Measurements from ENCODE around the gene CCND2. TPM values are rescaled to one million over a fixed set of nuclear protein-coding genes. Genes with fewer than 3 reads are reported as not detected.
A peak's percentile ranks its signal among the peaks of the same experiment; 100 is the strongest.

CCND2 gene
- total RNA-seq, 5 donors from 2014 or later (not counting 1 experiment from before 2014, with no cell fraction given) = 148 to 218 (median 172) TPM

DNA sequence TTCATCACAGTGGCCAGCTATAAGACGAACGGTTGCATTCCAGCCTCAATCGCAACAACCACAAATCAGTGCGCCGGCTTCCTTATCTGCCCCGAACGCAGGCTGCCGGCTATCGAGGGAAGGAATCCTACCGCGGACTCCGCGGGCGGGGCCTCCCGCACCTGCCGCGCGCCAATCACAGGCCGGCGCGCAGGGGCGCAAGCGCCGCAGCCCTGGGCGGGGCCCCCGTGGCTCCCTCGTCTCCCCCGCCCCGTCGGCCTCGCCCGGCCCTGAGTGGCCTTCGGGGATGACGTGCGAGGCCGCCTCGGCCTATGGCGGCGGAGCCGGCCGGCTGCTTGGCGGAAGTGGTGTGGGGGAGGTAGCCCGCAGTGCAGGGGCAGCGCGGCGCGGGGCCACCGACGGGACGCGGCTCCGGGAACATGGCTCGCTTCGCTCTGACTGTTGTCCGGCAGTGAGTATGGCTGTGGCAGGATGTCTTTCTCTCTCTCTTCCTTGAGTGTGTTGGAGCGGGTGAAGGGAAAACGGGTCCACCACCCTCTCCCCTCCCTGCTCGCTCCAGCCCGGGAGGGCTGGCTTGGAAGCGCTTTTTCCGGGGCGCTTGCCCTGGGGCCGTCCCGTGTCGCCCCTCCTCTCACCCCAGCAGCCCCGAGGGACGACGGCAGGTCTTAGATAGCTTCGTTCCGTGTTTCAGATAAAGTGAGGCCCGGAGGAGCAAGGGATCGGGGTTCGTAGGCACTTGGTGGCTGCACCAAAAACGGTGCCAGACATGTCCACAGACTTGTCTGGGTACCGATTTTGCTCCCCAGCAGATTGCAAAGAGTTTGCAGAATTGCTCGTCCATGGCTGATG is 47.5 kb downstream of the CCND2 start, which contains the start of gene TIGAR:
Gene TIGAR, plus strand, starts transcription at position 361 of the 849 bp plus-strand sequence. Its CDS starts 59 bp downstream, at position 420.
- H3K4me1 ChIP-seq (ENCODE audit: control insufficient read depth in 1 of 2, extremely low read depth in 1 of 2, insufficient read depth in 2 of 2, low read length in 2 of 2) = peaks cover 19 to 22% of the 10 kb centered on the region in 2 experiments
- peak within 1 kb of the TSS; percentile 87 for H3K27ac ChIP-seq (ENCODE audit: low read length)
- ChIA-PET POLR2A (no interaction called here), CTCF (interaction anchor here in 1 of 2 donors (1.0 to 1.8 kb wide), 2 partner anchors 44 kb away, joined by 6 to 8 read pairs; no protein-coding TSS in a partner anchor)
- Mint-ChIP-seq H3K4me1 (peaks cover 41 to 46% (median 44%) of the 10 kb centered on the region in 3 donors), H3K9me3 (no peaks in the 10 kb centered on the region), H3K4me3 (peak within 1 kb of the TSS; percentile 82 to 95 (median 92)), H3K36me3 (peaks cover 3% of the 10 kb centered on the region), H3K27ac (peak within 1 kb of the TSS; percentile 91 to 94), H3K27me3 (no peaks in the 10 kb centered on the region)
- H3K36me3 ChIP-seq (ENCODE audit: control insufficient read depth in 2 of 2, extremely low read depth in 1 of 2, insufficient read depth in 1 of 2, low read length in 1 of 2) = no peaks in the 10 kb centered on the region
- ATAC-seq (replicated peaks in 1 of 4) (peak; percentile 95 to 99 (median 98)), DNase-seq (peak; percentile 79 to 94 (median 85))
- H3K27me3 ChIP-seq (replicated peaks in 1 of 2; ENCODE audit: control insufficient read depth in 2 of 2, extremely low read depth in 1 of 2, insufficient read depth in 2 of 2, low read length in 1 of 2) = no peaks in the 10 kb centered on the region
- 0% methylated on average over 56 of the region's 76 CpGs for WGBS (ENCODE audit: insufficient coverage)
- H3K9me3 ChIP-seq = no peaks in the 10 kb centered on the region
- peak within 1 kb of the TSS; percentile 86 to 99 for H3K4me3 ChIP-seq (ENCODE audit: control insufficient read depth in 1 of 2, extremely low read depth in 1 of 2, low read length in 1 of 2)

DNA sequence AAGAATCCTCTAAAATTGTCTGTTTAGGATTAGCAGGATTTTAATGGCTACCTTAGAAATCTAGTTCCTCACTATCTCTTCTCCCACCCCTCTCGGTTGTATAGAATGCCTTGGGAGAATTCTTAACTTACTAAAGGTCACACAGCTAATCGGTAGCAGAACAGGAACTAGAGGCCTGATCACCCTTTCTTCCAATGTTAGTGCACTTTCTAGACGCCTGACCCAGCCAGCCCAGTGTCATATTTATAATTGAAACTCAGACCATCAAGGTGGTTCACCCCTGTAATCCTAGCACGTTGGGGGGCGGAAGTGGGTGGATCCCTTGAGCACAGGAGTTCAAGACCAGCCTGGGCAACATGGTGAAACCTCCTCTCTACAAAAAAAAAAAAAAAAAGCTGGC is 49.2 kb downstream of the CCND2 start:
- ChIA-PET POLR2A (interaction anchor here in 1 of 2 donors (0.6 to 0.7 kb wide), 3 partner anchors 12 to 447 kb away, joined by 3 to 8 read pairs (median 7); no protein-coding TSS in a partner anchor), CTCF (interaction anchor here in 1 of 2 donors (0.7 to 1.8 kb wide), 2 partner anchors 46 to 522 kb away, joined by 5 to 6 read pairs; no protein-coding TSS in a partner anchor)
- Mint-ChIP-seq H3K27ac (peak overlapping the region in 1 of 2 donors; percentile 24), H3K27me3 (no peaks in the 10 kb centered on the region), H3K4me3 (peak overlapping the region; percentile 4 to 92 (median 82)), H3K9me3 (no peaks in the 10 kb centered on the region), H3K4me1 (peaks cover 46 to 47% (median 46%) of the 10 kb centered on the region in 3 donors), H3K36me3 (peaks cover 3% of the 10 kb centered on the region)
- ATAC-seq (replicated peaks in 1 of 4) (no peak), DNase-seq (no peak)
- Histone ChIP-seq H3K9me3 (no peaks in the 10 kb centered on the region), H3K4me1 (ENCODE audit: control insufficient read depth in 1 of 2, extremely low read depth in 1 of 2, insufficient read depth in 2 of 2, low read length in 2 of 2) (peaks cover 19 to 22% of the 10 kb centered on the region in 2 experiments), H3K36me3 (ENCODE audit: control insufficient read depth in 2 of 2, extremely low read depth in 1 of 2, insufficient read depth in 1 of 2, low read length in 1 of 2) (no peaks in the 10 kb centered on the region), H3K4me3 (ENCODE audit: control insufficient read depth in 1 of 2, extremely low read depth in 1 of 2, low read length in 1 of 2) (no peak overlapping the region), H3K27me3 (replicated peaks in 1 of 2; ENCODE audit: control insufficient read depth in 2 of 2, extremely low read depth in 1 of 2, insufficient read depth in 2 of 2, low read length in 1 of 2) (no peaks in the 10 kb centered on the region), H3K27ac (ENCODE audit: low read length) (no peak overlapping the region)
- WGBS (ENCODE audit: insufficient coverage) = 41% methylated on average over 2 of the region's 5 CpGs

Other genes starting within 250 kb of the CCND2 start
- gene TIGAR, start 47.5 kb downstream of the CCND2 start, total RNA-seq = 10 to 100 TPM in 1 of 5 donors, 1 to 10 TPM in 4; 6.7 to 11.4 (median 7.5) TPM
- gene FGF23, start 106.0 kb downstream of the CCND2 start, total RNA-seq = not detected
- gene FGF6, start 172.1 kb downstream of the CCND2 start, total RNA-seq = not detected

Measured in T-cell (primary cell).